ENCODE measurements around the gene NUDT7.

The NUDT7 gene

DNA sequence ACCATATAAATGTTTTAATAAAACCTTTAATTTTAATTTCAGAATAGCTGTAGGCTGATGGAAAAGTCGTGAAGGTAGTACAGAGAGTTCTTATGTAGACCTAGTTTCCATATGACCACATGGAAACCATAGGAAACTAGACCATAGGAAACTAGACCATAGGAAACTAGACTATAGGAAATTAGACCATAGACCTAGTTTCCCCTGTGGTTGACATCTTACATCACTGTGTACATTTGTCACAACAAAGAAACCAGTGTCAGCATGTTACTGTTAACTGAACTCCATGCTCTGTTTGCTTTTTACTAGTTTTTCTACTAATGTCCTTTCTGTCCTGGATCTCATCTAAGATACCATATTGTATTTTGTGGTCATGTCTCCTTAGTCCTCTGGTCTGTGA, 14.6 kb downstream of the NUDT7 start:
- Mint-ChIP-seq H3K27ac (ENCODE audit: low read depth) (no peak overlapping the region), H3K27me3 (no peaks in the 10 kb centered on the region)
- ATAC-seq (replicated peaks; ENCODE audit: extremely low read depth, poor library complexity, severe bottlenecking), result no peak

DNA sequence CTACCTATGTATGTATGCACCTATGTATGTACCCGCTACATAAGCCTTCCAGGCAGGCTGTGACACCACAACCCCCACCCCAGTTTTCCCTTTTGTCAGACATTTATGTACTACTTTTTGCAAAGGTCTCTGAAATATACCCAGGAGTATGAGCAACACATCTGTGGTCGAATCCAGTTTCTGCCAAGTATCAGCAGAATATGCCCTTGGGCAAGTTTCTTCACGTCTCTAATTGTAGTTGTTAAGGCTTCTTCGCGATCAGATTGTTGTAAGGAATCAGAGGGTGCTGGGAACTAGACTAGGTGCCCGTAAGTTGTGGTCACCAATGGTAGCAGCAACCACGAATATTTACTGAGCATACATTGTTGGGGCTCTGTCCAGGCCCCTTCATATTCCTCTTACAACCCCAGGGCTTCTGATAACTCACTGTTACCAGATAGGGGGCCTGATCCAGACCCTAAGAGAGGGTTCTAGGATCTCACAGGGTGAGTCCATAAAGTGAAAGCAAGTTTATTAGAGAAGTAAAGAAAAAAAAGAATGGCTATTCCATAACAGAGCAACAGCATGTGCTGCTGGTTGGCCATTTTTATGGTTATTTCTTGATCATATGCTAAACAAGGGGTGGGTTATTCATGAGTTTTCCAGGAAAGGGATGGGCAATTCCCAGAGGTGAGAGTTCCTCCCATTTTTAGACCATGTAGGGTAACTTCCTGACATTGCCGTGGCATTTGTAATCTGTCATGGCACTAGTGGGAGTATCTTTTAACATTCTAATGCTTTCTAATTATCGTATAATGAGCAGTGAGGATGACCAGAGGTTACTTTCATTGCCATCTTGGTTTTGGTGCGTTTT, 16.6 kb downstream of the NUDT7 start:
- H3K36me3 Mint-ChIP-seq (ENCODE audit: insufficient read depth), result no peaks in the 10 kb centered on the region
- peaks cover 5% of the 10 kb centered on the region for H3K9me3 Mint-ChIP-seq
- ATAC-seq (replicated peaks; ENCODE audit: extremely low read depth, poor library complexity, severe bottlenecking), result no peak

More for the DNA sequence above, 14.6 kb downstream of the NUDT7 start:
- Mint-ChIP-seq H3K36me3 (ENCODE audit: insufficient read depth) (no peaks in the 10 kb centered on the region), H3K4me3 (no peak overlapping the region), H3K9me3 (peaks cover 5% of the 10 kb centered on the region), H3K4me1 (no peaks in the 10 kb centered on the region)
- DNase-seq (ENCODE audit: low spot score in 2 of 2), result no peak

DNA sequence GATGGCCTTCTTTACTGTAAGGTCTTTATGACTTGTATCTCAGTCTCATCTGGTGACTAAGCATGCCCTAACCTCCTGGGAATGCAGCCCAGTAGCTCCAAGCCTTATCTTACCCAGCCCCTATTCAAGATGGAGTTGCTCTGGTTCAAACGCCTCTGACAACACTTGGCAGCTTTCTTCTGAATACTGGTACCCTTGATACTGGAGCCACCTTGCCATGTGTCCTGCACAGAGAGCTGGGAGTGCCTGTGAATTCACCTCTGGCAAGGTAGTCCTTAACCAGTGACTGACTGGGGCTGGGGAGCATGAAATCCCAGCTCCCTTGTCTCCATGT, 17.2 kb downstream of the NUDT7 start:
- no peak for ATAC-seq (replicated peaks; ENCODE audit: extremely low read depth, poor library complexity, severe bottlenecking)
- Mint-ChIP-seq H3K4me3 (no peak overlapping the region), H3K27me3 (no peaks in the 10 kb centered on the region), H3K27ac (ENCODE audit: low read depth) (no peak overlapping the region), H3K36me3 (ENCODE audit: insufficient read depth) (no peaks in the 10 kb centered on the region), H3K9me3 (peaks cover 3% of the 10 kb centered on the region), H3K4me1 (no peaks in the 10 kb centered on the region)
- DNase-seq (ENCODE audit: low spot score in 2 of 2), result no peak

More for the DNA sequence above, 16.6 kb downstream of the NUDT7 start:
- no peaks in the 10 kb centered on the region for H3K27me3 Mint-ChIP-seq
- H3K4me1 Mint-ChIP-seq, result no peaks in the 10 kb centered on the region
- DNase-seq (ENCODE audit: low spot score in 2 of 2), result no peak
- H3K4me3 Mint-ChIP-seq, result no peak overlapping the region
- no peak overlapping the region for H3K27ac Mint-ChIP-seq (ENCODE audit: low read depth)

DNA sequence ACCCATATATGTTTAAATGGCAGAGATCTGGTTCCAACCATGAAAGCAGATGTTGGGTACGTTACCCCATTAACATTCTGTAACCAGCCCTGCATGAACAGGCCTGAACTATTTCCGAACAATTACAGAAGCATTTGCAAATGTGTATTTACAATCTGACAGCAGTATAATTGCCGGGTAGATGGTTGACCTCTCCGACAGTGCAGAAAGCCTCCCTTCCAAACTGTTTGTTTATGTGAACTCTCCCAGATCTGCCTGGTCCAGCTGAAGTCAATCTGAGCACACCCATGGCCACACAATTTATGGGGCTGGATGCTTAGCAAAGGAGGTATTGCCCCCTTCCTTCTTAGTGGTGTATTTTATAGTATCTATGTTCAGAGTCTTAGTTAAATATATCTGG, 21.8 kb downstream of the NUDT7 start:
- H3K36me3 Mint-ChIP-seq (ENCODE audit: insufficient read depth), result no peaks in the 10 kb centered on the region
- no peak for DNase-seq (ENCODE audit: low spot score in 2 of 2)

DNA sequence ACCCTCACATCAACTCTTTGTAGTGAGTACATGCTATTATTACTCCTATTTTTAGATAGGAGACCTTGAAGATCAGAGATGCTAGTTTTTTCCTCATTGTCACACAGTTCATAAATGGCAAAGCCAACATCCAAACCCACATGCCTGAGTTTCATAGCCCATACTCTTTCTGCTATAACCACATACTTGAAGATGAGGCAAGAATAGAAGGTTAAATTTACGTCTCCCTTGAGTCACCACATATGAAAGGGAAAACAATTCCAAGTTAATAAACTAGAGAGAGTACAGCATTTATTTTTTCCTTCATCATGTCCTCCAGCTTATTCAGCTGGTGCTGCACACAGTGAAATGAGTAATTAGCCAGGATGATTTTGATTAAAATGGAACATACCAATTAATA, 23.7 kb downstream of the NUDT7 start:
- Mint-ChIP-seq H3K9me3 (no peaks in the 10 kb centered on the region), H3K36me3 (ENCODE audit: insufficient read depth) (no peaks in the 10 kb centered on the region), H3K4me3 (no peak overlapping the region), H3K4me1 (no peaks in the 10 kb centered on the region), H3K27me3 (peaks cover 39% of the 10 kb centered on the region), H3K27ac (ENCODE audit: low read depth) (no peak overlapping the region)
- no peak for DNase-seq (ENCODE audit: low spot score in 2 of 2)
- no peak for ATAC-seq (replicated peaks; ENCODE audit: extremely low read depth, poor library complexity, severe bottlenecking)

More for the DNA sequence above, 21.8 kb downstream of the NUDT7 start:
- no peak overlapping the region for H3K27ac Mint-ChIP-seq (ENCODE audit: low read depth)
- ATAC-seq (replicated peaks; ENCODE audit: extremely low read depth, poor library complexity, severe bottlenecking), result no peak
- H3K4me3 Mint-ChIP-seq, result no peak overlapping the region
- no peaks in the 10 kb centered on the region for H3K4me1 Mint-ChIP-seq
- peaks cover 26% of the 10 kb centered on the region for H3K27me3 Mint-ChIP-seq
- H3K9me3 Mint-ChIP-seq, result no peaks in the 10 kb centered on the region

DNA sequence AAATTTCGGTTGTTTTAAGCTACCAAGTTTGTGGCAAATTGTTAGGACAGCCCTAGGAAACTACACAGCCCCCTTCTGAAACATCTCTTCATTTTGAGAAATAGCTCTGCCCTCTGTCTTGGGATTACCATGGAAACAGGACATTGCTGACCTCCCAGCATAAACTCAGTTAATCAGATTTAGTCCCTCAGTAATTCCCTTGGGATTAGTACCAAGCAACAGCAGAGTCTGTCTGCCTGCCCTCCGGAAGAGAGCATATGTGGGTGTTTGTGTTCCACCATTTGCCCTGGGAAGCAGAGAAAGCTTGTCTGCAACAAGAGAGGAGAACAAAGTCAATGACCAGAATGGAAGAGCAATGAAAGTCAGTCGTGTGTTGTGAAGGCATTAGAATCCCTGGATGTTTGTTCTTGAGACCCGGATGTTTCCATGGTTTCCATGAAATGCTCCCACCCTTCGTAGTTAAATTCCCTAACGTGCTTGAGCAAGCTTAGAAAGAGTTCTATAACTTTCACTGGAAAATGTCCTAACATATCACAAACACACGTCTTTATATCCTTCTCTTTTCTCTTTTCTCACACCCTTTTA, 26.2 kb downstream of the NUDT7 start:
- ATAC-seq (replicated peaks; ENCODE audit: extremely low read depth, poor library complexity, severe bottlenecking) (no peak), DNase-seq (ENCODE audit: low spot score in 2 of 2) (no peak)
- no peaks in the 10 kb centered on the region for H3K9me3 Mint-ChIP-seq
- no peak overlapping the region for H3K27ac Mint-ChIP-seq (ENCODE audit: low read depth)
- H3K4me3 Mint-ChIP-seq, result no peak overlapping the region
- peaks cover 65% of the 10 kb centered on the region for H3K27me3 Mint-ChIP-seq
- no peaks in the 10 kb centered on the region for H3K36me3 Mint-ChIP-seq (ENCODE audit: insufficient read depth)
- no peaks in the 10 kb centered on the region for H3K4me1 Mint-ChIP-seq

DNA sequence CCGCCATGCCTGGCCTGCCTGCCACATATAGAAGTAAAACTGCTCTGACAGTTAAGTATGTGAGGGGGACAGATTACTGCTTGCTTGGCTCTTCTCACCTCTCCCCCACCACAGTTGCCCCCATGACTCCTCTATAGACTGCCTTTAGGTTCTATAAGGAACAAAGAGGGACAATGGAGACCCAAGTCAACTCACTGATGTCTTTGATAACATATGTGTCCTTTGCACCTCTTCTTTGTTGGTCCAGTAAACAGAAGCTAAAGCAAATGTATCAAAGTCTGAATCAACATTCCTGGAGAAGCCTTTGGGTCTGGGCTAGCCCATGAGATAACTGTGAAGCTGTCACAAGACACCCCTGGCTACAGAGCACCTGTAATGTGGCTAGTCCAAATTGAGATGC, 27.1 kb downstream of the NUDT7 start:
- Mint-ChIP-seq H3K36me3 (ENCODE audit: insufficient read depth) (no peaks in the 10 kb centered on the region), H3K9me3 (no peaks in the 10 kb centered on the region), H3K27ac (ENCODE audit: low read depth) (no peak overlapping the region), H3K4me3 (no peak overlapping the region), H3K4me1 (no peaks in the 10 kb centered on the region), H3K27me3 (peaks cover 74% of the 10 kb centered on the region)
- no peak for ATAC-seq (replicated peaks; ENCODE audit: extremely low read depth, poor library complexity, severe bottlenecking)
- DNase-seq (ENCODE audit: low spot score in 2 of 2), result no peak

DNA sequence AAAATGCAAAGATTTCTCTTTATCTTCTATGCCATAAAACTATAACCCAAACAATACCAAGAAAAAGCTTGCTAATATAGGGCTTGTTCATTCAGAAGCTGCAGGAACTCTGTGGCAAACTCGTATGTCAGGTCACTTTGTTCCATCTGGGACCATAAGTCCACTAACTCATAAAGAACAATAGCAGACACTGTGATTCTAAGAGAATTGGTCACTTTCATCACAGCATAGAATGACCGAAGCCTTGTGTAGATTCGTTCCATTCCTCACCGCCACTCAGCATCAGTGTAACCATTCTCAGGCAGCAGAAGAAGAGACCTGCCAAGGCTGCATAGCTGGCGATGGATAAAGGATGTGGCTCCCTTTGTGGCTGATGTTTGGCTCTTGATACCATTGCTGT, 35.7 kb downstream of the NUDT7 start:
- no peaks in the 10 kb centered on the region for H3K4me1 Mint-ChIP-seq
- H3K27me3 Mint-ChIP-seq, result peaks cover 41% of the 10 kb centered on the region
- no peak overlapping the region for H3K27ac Mint-ChIP-seq (ENCODE audit: low read depth)
- H3K36me3 Mint-ChIP-seq (ENCODE audit: insufficient read depth), result no peaks in the 10 kb centered on the region
- DNase-seq (ENCODE audit: low spot score in 2 of 2) (no peak), ATAC-seq (replicated peaks; ENCODE audit: extremely low read depth, poor library complexity, severe bottlenecking) (no peak)
- H3K9me3 Mint-ChIP-seq, result no peaks in the 10 kb centered on the region
- no peak overlapping the region for H3K4me3 Mint-ChIP-seq

DNA sequence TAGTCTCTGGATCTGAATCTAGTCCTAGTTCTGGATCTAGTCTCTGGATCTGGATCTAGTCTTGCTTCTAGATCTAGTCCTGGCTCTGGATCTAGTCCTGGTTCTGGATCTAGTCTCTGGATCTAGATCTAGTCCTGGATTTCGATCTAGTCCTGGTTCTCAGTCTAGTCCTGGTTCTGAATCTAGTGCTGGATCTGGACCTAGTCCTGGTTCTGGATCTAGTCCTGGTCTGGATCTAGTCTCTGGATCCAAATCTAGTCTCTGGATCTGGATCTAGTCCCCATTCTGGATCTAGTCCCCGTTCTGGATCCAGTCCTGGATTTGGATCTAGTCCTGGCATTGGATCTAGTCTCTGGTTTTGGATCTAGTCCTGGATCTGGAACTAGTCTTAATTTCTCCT, 36.2 kb downstream of the NUDT7 start:
- no peak for ATAC-seq (replicated peaks; ENCODE audit: extremely low read depth, poor library complexity, severe bottlenecking)
- Mint-ChIP-seq H3K27ac (ENCODE audit: low read depth) (no peak overlapping the region), H3K27me3 (peaks cover 37% of the 10 kb centered on the region)

DNA sequence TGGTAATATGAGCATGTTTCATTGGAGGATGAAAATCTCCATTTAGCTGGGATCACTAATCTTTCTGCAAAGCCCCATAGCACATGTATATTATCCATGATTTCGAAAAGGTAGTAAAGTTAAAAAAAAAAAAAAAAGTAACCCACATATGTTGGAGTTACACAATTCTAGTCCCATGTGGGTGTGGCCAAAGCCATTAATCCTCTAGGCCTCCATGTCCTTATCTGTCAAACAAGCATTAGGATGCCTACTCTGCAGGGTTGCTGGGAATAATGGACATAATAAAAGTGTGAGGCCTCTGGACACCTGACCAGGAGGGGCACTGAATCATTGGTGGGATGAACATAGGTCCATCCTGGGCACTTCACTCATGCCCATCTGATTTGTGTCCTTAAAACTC, 36.9 kb downstream of the NUDT7 start:
- no peak for ATAC-seq (replicated peaks; ENCODE audit: extremely low read depth, poor library complexity, severe bottlenecking)
- Mint-ChIP-seq H3K4me1 (no peaks in the 10 kb centered on the region), H3K36me3 (ENCODE audit: insufficient read depth) (no peaks in the 10 kb centered on the region), H3K9me3 (no peaks in the 10 kb centered on the region), H3K27me3 (peaks cover 30% of the 10 kb centered on the region), H3K27ac (ENCODE audit: low read depth) (no peak overlapping the region), H3K4me3 (no peak overlapping the region)
- no peak for DNase-seq (ENCODE audit: low spot score in 2 of 2)

More for the DNA sequence above, 36.2 kb downstream of the NUDT7 start:
- no peak for DNase-seq (ENCODE audit: low spot score in 2 of 2)
- H3K4me1 Mint-ChIP-seq, result no peaks in the 10 kb centered on the region
- no peak overlapping the region for H3K4me3 Mint-ChIP-seq
- H3K36me3 Mint-ChIP-seq (ENCODE audit: insufficient read depth), result no peaks in the 10 kb centered on the region
- no peaks in the 10 kb centered on the region for H3K9me3 Mint-ChIP-seq

DNA sequence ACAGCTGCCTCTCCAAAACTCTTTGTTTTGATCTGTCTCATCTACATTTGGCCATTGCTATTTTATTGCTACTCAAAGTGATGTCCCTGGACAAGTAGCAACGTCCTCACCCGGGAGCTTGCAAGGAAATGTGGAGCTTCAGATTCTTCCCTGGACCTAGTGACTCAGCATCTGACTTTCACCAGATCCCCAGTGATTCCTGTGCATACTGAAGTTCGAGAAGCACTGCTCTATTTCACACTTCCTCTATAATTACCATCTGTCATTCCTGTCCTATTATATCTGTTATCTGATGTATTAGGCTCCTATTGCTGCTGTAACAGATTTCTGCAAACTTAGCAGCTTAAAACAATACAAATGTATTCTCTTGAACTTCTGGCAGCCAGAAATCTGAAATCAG, 37.5 kb downstream of the NUDT7 start:
- Mint-ChIP-seq H3K27me3 (peaks cover 26% of the 10 kb centered on the region), H3K36me3 (ENCODE audit: insufficient read depth) (no peaks in the 10 kb centered on the region), H3K9me3 (no peaks in the 10 kb centered on the region), H3K4me3 (no peak overlapping the region), H3K27ac (ENCODE audit: low read depth) (no peak overlapping the region), H3K4me1 (no peaks in the 10 kb centered on the region)
- ATAC-seq (replicated peaks; ENCODE audit: extremely low read depth, poor library complexity, severe bottlenecking), result no peak
- DNase-seq (ENCODE audit: low spot score in 2 of 2), result no peak

DNA sequence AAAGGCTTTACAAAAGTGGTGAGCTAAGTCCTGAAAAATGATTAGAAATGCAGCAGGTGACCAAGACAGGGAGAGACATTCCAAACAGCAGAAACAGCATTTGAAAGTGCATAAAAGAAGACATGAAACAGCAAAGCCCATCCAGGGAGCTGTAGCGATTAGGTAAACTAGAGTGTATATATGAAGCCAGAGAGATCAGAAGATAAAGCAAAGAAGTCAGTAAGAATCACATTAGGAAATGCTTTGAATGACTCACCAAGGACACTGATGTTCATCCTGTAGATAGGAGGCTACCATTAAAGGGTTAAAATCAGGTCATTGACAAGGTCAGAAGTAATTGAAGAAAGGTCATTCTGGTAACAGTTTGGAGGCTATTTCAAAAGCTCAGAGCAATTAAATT, 38.5 kb downstream of the NUDT7 start:
- no peak for ATAC-seq (replicated peaks; ENCODE audit: extremely low read depth, poor library complexity, severe bottlenecking)
- no peak for DNase-seq (ENCODE audit: low spot score in 2 of 2)
- no peak overlapping the region for H3K27ac Mint-ChIP-seq (ENCODE audit: low read depth)
- no peak overlapping the region for H3K4me3 Mint-ChIP-seq
- no peaks in the 10 kb centered on the region for H3K36me3 Mint-ChIP-seq (ENCODE audit: insufficient read depth)
- no peaks in the 10 kb centered on the region for H3K4me1 Mint-ChIP-seq
- no peaks in the 10 kb centered on the region for H3K9me3 Mint-ChIP-seq
- peaks cover 21% of the 10 kb centered on the region for H3K27me3 Mint-ChIP-seq

DNA sequence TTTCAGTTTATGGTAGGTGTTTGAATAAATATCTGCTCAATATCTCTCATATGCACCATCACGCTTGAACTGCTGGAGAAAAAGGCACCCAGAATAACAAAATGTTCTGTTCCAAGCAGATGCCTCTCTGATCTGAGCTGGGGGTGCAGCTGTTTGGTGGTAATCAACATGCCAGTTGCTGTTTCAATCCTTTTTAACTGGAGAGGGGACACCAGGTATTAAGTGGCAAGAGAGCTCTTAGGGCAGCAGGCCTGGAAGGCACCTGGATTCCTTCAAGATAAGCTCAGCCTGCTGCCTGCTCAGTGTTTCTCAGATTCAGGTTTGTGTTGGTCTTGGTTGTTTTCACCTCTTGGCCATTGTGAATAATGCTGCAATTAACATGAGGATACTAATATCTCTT, 38.9 kb downstream of the NUDT7 start:
- H3K4me3 Mint-ChIP-seq, result no peak overlapping the region
- DNase-seq (ENCODE audit: low spot score in 2 of 2) (no peak), ATAC-seq (replicated peaks; ENCODE audit: extremely low read depth, poor library complexity, severe bottlenecking) (no peak)
- no peaks in the 10 kb centered on the region for H3K4me1 Mint-ChIP-seq
- H3K9me3 Mint-ChIP-seq, result no peaks in the 10 kb centered on the region
- no peak overlapping the region for H3K27ac Mint-ChIP-seq (ENCODE audit: low read depth)
- H3K36me3 Mint-ChIP-seq (ENCODE audit: insufficient read depth), result no peaks in the 10 kb centered on the region
- peaks cover 25% of the 10 kb centered on the region for H3K27me3 Mint-ChIP-seq
